ENCODE measurements around the gene CD44.
"Not testable (repeated sequence)": the region's sequence is repeated elsewhere in the genome, so short reads cannot be mapped to it uniquely, and the experiment has no call there.

The CD44 gene

GRCh38 chr11:35138943-35139721, at the start of gene CD44:
TSS of gene CD44 (plus strand) at chr11:35139171. CDS start at chr11:35139304, 133 bp downstream.
- Histone ChIP-seq H3K9me3 (ENCODE audit: severe bottlenecking) (no peaks in the 10 kb centered on the region), H3K27ac (ENCODE audit: poor library complexity, severe bottlenecking) (peak within 1 kb of the TSS; percentile 96), H3K4me1 (ENCODE audit: insufficient read depth, poor library complexity, severe bottlenecking) (peaks cover 39% of the 10 kb centered on the region), H3K27me3 (ENCODE audit: insufficient read depth, poor library complexity, severe bottlenecking) (no peaks in the 10 kb centered on the region), H3K36me3 (ENCODE audit: low read depth) (peaks cover 29% of the 10 kb centered on the region), H3K4me3 (ENCODE audit: severe bottlenecking) (peak within 1 kb of the TSS; percentile 83)
- ATAC-seq (ENCODE audit: low read depth) (peak; percentile 58), DNase-seq (ENCODE audit: low spot score) (no peak)
- TF ChIP-seq CTCF (IDR thresholded peaks at IDR 0.05; ENCODE audit: poor library complexity, severe bottlenecking) = no peak

- DNase-seq (ENCODE audit: low spot score) (no peak), ATAC-seq (ENCODE audit: low read depth) (no peak)
- TF ChIP-seq CTCF (IDR thresholded peaks at IDR 0.05; ENCODE audit: poor library complexity, severe bottlenecking) = no peak
- no peak overlapping the region for H3K4me3 ChIP-seq (ENCODE audit: severe bottlenecking)
- no peaks in the 10 kb centered on the region for H3K36me3 ChIP-seq (ENCODE audit: low read depth)
- H3K27ac ChIP-seq (ENCODE audit: poor library complexity, severe bottlenecking) = no peak overlapping the region
- no peaks in the 10 kb centered on the region for H3K27me3 ChIP-seq (ENCODE audit: insufficient read depth, poor library complexity, severe bottlenecking)
- no peaks in the 10 kb centered on the region for H3K9me3 ChIP-seq (ENCODE audit: severe bottlenecking)
- peaks cover 8% of the 10 kb centered on the region for H3K4me1 ChIP-seq (ENCODE audit: insufficient read depth, poor library complexity, severe bottlenecking)
Measured at GRCh38 chr11:35089666-35090065, 49.3 kb upstream of the CD44 start.

GRCh38 chr11:35090125-35090524, 48.8 kb upstream of the CD44 start:
- ATAC-seq (ENCODE audit: low read depth) (no peak), DNase-seq (ENCODE audit: low spot score) (no peak)
- no peaks in the 10 kb centered on the region for H3K36me3 ChIP-seq (ENCODE audit: low read depth)
- no peaks in the 10 kb centered on the region for H3K9me3 ChIP-seq (ENCODE audit: severe bottlenecking)
- no peak overlapping the region for H3K27ac ChIP-seq (ENCODE audit: poor library complexity, severe bottlenecking)
- H3K27me3 ChIP-seq (ENCODE audit: insufficient read depth, poor library complexity, severe bottlenecking) = no peaks in the 10 kb centered on the region
- H3K4me3 ChIP-seq (ENCODE audit: severe bottlenecking) = no peak overlapping the region
- peaks cover 8% of the 10 kb centered on the region for H3K4me1 ChIP-seq (ENCODE audit: insufficient read depth, poor library complexity, severe bottlenecking)
- no peak for TF ChIP-seq CTCF (IDR thresholded peaks at IDR 0.05; ENCODE audit: poor library complexity, severe bottlenecking)

- not testable (repeated sequence) for H3K27ac ChIP-seq (ENCODE audit: poor library complexity, severe bottlenecking); DNase-seq (ENCODE audit: low spot score); H3K4me3 ChIP-seq (ENCODE audit: severe bottlenecking); H3K9me3 ChIP-seq (ENCODE audit: severe bottlenecking); H3K36me3 ChIP-seq (ENCODE audit: low read depth); ATAC-seq (ENCODE audit: low read depth); H3K4me1 ChIP-seq (ENCODE audit: insufficient read depth, poor library complexity, severe bottlenecking); H3K27me3 ChIP-seq (ENCODE audit: insufficient read depth, poor library complexity, severe bottlenecking)
Measured at GRCh38 chr11:35090991-35091390, 48.0 kb upstream of the CD44 start.

- Histone ChIP-seq H3K4me3 (ENCODE audit: severe bottlenecking) (no peak overlapping the region), H3K9me3 (ENCODE audit: severe bottlenecking) (no peaks in the 10 kb centered on the region), H3K4me1 (ENCODE audit: insufficient read depth, poor library complexity, severe bottlenecking) (peaks cover 7% of the 10 kb centered on the region), H3K27ac (ENCODE audit: poor library complexity, severe bottlenecking) (no peak overlapping the region), H3K27me3 (ENCODE audit: insufficient read depth, poor library complexity, severe bottlenecking) (no peaks in the 10 kb centered on the region), H3K36me3 (ENCODE audit: low read depth) (no peaks in the 10 kb centered on the region)
- no peak for DNase-seq (ENCODE audit: low spot score)
- ATAC-seq (ENCODE audit: low read depth) = no peak
- no peak for TF ChIP-seq CTCF (IDR thresholded peaks at IDR 0.05; ENCODE audit: poor library complexity, severe bottlenecking)
Measured at GRCh38 chr11:35096723-35097122, 42.2 kb upstream of the CD44 start.

Measured in RWPE2 (cell line).